H1 (cell line): ENCODE measurements around the gene LTC4S. TPM values are rescaled to one million over a fixed set of nuclear protein-coding genes. Genes with fewer than 3 reads are reported as not detected.

Experiments
- CTCF ChIA-PET: fragments of 300-600 bp; sonication (Branson Sonifier 250); formaldehyde crosslinking; loops from one replicate; lab custom pipeline; 2021; ENCODE audit not compliant: partially characterized antibody; lab: Charles Lee
- POLR2A ChIA-PET: fragments of 300-600 bp; sonication (Branson Sonifier 250); formaldehyde crosslinking; loops from one replicate; lab custom pipeline; 2021; ENCODE audit warnings: inconsistent platforms; ENCODE audit not compliant: partially characterized antibody; lab: Charles Lee
- DNase-seq, 2 experiments: peaks; one replicate each; pipeline versions ENCODE4 v3.0.0 to v3.0.0-alpha.2; 2010 to 2022; ENCODE audit warnings: low spot score in 2 of 2, low read depth in 1 of 2, mixed read lengths in 1 of 2
- FAIRE-seq: peaks from 2 replicates; lab custom pipeline; 2011; peaks lifted over from hg19 to GRCh38; lab: Jason Lieb, UNC
- H2AFZ ChIP-seq: 2 replicates; pipeline ENCODE4 v1.8.1; 2012; ENCODE audit warnings: low read length, inconsistent platforms
- H2AK5ac ChIP-seq: 2 replicates; pipeline ENCODE4 v1.6.1; 2013; ENCODE audit warnings: low read depth, low read length
- H2BK120ac ChIP-seq: replicated peaks from 2 replicates; pipeline ENCODE3; 2013; ENCODE audit warnings: low read depth, low read length, inconsistent platforms
- H2BK12ac ChIP-seq: 2 replicates; pipeline ENCODE4 v1.6.1; 2013; ENCODE audit warnings: low read depth, low read length
- H2BK15ac ChIP-seq: 2 replicates; pipeline ENCODE4 v1.6.1; 2013; ENCODE audit warnings: low read length
- H2BK20ac ChIP-seq: 2 replicates; pipeline ENCODE4 v1.6.1; 2013; ENCODE audit warnings: low read length
- H2BK5ac ChIP-seq: 2 replicates; pipeline ENCODE4 v1.6.1; 2013; ENCODE audit warnings: low read depth, low read length
- H3K14ac ChIP-seq: 2 replicates; pipeline ENCODE4 v1.6.1; 2013; ENCODE audit warnings: inconsistent platforms; ENCODE audit not compliant: insufficient read length
- H3K18ac ChIP-seq: 2 replicates; pipeline ENCODE4 v1.6.1; 2013; ENCODE audit warnings: low read length; ENCODE audit errors: extremely low read depth
- H3K23ac ChIP-seq: 2 replicates; pipeline ENCODE4 v1.6.1; 2013; ENCODE audit warnings: inconsistent platforms; ENCODE audit not compliant: insufficient read length
- H3K23me2 ChIP-seq: 2 replicates; pipeline ENCODE4 v1.6.1; 2013; ENCODE audit warnings: low read depth, low read length
- H3K27ac ChIP-seq: 2 replicates; pipeline ENCODE4 v1.6.1; 2011; ENCODE audit warnings: low read depth, low read length, inconsistent platforms
- H3K27me3 ChIP-seq, 4 experiments: replicated peaks in 1 of 4; 1 replicate in 1 of 4; 2 replicates in 3 of 4; pipeline versions ENCODE4 v1.6.1 to v1.8.1; 2011 to 2013; ENCODE audit warnings: low read length in 3 of 4, mild to moderate bottlenecking in 3 of 4, inconsistent platforms in 2 of 4, mixed read lengths in 2 of 4, moderate library complexity in 1 of 4; ENCODE audit not compliant: control insufficient read depth in 3 of 4, insufficient read depth in 3 of 4; ENCODE audit errors: extremely low read depth in 1 of 4
- H3K36me3 ChIP-seq, 4 experiments: 2 replicates each; pipeline versions ENCODE4 v1.6.1 to v1.8.1; 2011 to 2013; ENCODE audit warnings: mild to moderate bottlenecking in 4 of 4, low read length in 3 of 4, moderate library complexity in 2 of 4, control low read depth in 1 of 4, inconsistent platforms in 1 of 4; ENCODE audit not compliant: insufficient read depth in 4 of 4, control insufficient read depth in 2 of 4
- H3K4ac ChIP-seq: replicated peaks from 2 replicates; pipeline ENCODE3; 2013; ENCODE audit warnings: low read length, low read depth, mixed read lengths, inconsistent platforms; ENCODE audit not compliant: insufficient read length
- H3K4me1 ChIP-seq, 4 experiments: replicated peaks in 1 of 4; 1 replicate in 1 of 4; 2 replicates in 3 of 4; pipeline versions ENCODE4 v1.6.1 to v1.8.1; 2011 to 2013; ENCODE audit warnings: low read length in 3 of 4, inconsistent platforms in 2 of 4, mixed read lengths in 1 of 4; ENCODE audit not compliant: insufficient read depth in 4 of 4, control insufficient read depth in 3 of 4
- H3K4me2 ChIP-seq, 2 experiments: 2 replicates each; pipeline versions ENCODE4 v1.6.1 to v1.8.1; 2011 to 2013; ENCODE audit warnings: low read depth in 2 of 2, low read length in 2 of 2, control low read depth in 1 of 2, inconsistent platforms in 1 of 2, mild to moderate bottlenecking in 1 of 2; ENCODE audit not compliant: insufficient read depth in 1 of 2
- H3K4me3 ChIP-seq, 4 experiments: fragments of 200-600, 300-600 bp in 1 of 4; sonication (generic), shearing (Covaris generic), sonication (Bioruptor Twin) in 1 of 4; 2 replicates each; pipeline versions ENCODE4 v1.5.1 to v1.8.1; 2011 to 2016; ENCODE audit warnings: low read length in 4 of 4, low read depth in 3 of 4, control low read depth in 2 of 4, inconsistent platforms in 2 of 4, mild to moderate bottlenecking in 2 of 4, mixed read lengths in 1 of 4, moderate library complexity in 1 of 4; ENCODE audit not compliant: insufficient read depth in 2 of 4; ENCODE audit errors: extremely low read depth in 1 of 4
- H3K56ac ChIP-seq: replicated peaks from 2 replicates; pipeline ENCODE3; 2013; ENCODE audit warnings: low read depth, mild to moderate bottlenecking, mixed read lengths, low read length, inconsistent platforms; ENCODE audit not compliant: insufficient read length
- H3K79me1 ChIP-seq: 2 replicates; pipeline ENCODE4 v1.6.1; 2013; ENCODE audit warnings: low read depth, low read length, control low read depth
- H3K79me2 ChIP-seq, 2 experiments: 2 replicates each; pipeline versions ENCODE4 v1.6.1 to v1.8.1; 2012 to 2013; ENCODE audit warnings: low read length in 2 of 2, mild to moderate bottlenecking in 2 of 2, inconsistent platforms in 1 of 2; ENCODE audit not compliant: insufficient read depth in 2 of 2, control insufficient read depth in 1 of 2
- H3K9ac ChIP-seq, 4 experiments: replicated peaks in 1 of 4; 1 replicate in 1 of 4; 2 replicates in 3 of 4; pipeline versions ENCODE4 v1.6.1 to v1.8.1; 2011 to 2013; ENCODE audit warnings: low read depth in 3 of 4, low read length in 3 of 4, control low read depth in 2 of 4, mild to moderate bottlenecking in 2 of 4, moderate library complexity in 2 of 4, inconsistent platforms in 1 of 4; ENCODE audit errors: extremely low read depth in 1 of 4
- H3K9me3 ChIP-seq, 2 experiments: 2 replicates each; pipeline versions ENCODE4 v1.6.1 to v1.8.1; 2012 to 2013; ENCODE audit warnings: mild to moderate bottlenecking in 2 of 2, moderate library complexity in 2 of 2, control low read depth in 1 of 2, inconsistent platforms in 1 of 2, low read depth in 1 of 2, low read length in 1 of 2, mixed read lengths in 1 of 2; ENCODE audit not compliant: insufficient read depth in 2 of 2
- H4K20me1 ChIP-seq, 2 experiments: replicated peaks in 1 of 2; 2 replicates each; pipeline versions ENCODE3 to v1.8.1; 2011 to 2013; ENCODE audit warnings: inconsistent platforms in 2 of 2, low read length in 2 of 2, mild to moderate bottlenecking in 1 of 2; ENCODE audit not compliant: insufficient read depth in 2 of 2, control insufficient read depth in 1 of 2
- H4K5ac ChIP-seq: 2 replicates; pipeline ENCODE4 v1.6.1; 2013; ENCODE audit warnings: low read length, low read depth, mixed read lengths, inconsistent platforms; ENCODE audit not compliant: insufficient read length
- H4K8ac ChIP-seq: 2 replicates; pipeline ENCODE4 v1.8.0; 2013; ENCODE audit warnings: mild to moderate bottlenecking, moderate library complexity, low read length, inconsistent platforms; ENCODE audit not compliant: insufficient read depth; ENCODE audit errors: extremely low read depth
- H4K91ac ChIP-seq: replicated peaks from 2 replicates; pipeline ENCODE3; 2013; ENCODE audit warnings: low read length, mixed read lengths, inconsistent platforms; ENCODE audit not compliant: insufficient read length
- CHD1 ChIP-seq: IDR thresholded peaks from 2 replicates; pipeline ENCODE4 v1.6.1; 2012; ENCODE audit warnings: low read depth, low read length, improper control_type of control experiment
- HDAC2 ChIP-seq, 2 experiments: fragments of 300-600 bp in 1 of 2; sonication (generic) in 1 of 2; IDR thresholded peaks; 2 replicates each; pipeline ENCODE4 v1.6.1; 2011 to 2012; ENCODE audit warnings: low read depth in 2 of 2, low read length in 2 of 2, mild to moderate bottlenecking in 2 of 2, moderate library complexity in 2 of 2, borderline replicate concordance in 1 of 2, inconsistent platforms in 1 of 2
- HDAC6 ChIP-seq: IDR thresholded peaks from one replicate; pipeline ENCODE4 v1.7.1; 2012; ENCODE audit warnings: low read depth, mild to moderate bottlenecking, inconsistent platforms, low read length, moderate library complexity
- JUN ChIP-seq: IDR thresholded peaks from 2 replicates; pipeline ENCODE4 v1.6.1; 2011; ENCODE audit warnings: low read depth, mild to moderate bottlenecking, improper control_type of control experiment, low read length
- KDM4A ChIP-seq: IDR thresholded peaks from one replicate; pipeline ENCODE4 v1.7.1; 2012; ENCODE audit warnings: low read depth, mild to moderate bottlenecking, moderate library complexity, low read length, inconsistent platforms; ENCODE audit not compliant: severe bottlenecking
- KDM5A ChIP-seq: fragments of 200-600 bp; IDR thresholded peaks from 2 replicates; pipeline ENCODE4 v1.7.1; 2012; ENCODE audit warnings: mild to moderate bottlenecking, low read length, inconsistent platforms, mixed read lengths
- PHF8 ChIP-seq: fragments of 200-600 bp; sonication (generic); conservative IDR thresholded peaks from 2 replicates; pipeline ENCODE4 v1.7.1; 2012; ENCODE audit warnings: low read depth, mild to moderate bottlenecking, inconsistent platforms, low read length, moderate library complexity
- POLR2AphosphoS5 ChIP-seq: IDR thresholded peaks from 2 replicates; pipeline ENCODE4 v1.6.1; 2011; ENCODE audit warnings: low read depth, low read length
- RXRA ChIP-seq: IDR thresholded peaks from 2 replicates; pipeline ENCODE4 v1.6.1; 2011; ENCODE audit warnings: low read depth, mild to moderate bottlenecking, low read length, moderate library complexity; ENCODE audit not compliant: insufficient read depth
- SAP30 ChIP-seq: fragments of 300-600 bp; sonication (generic); IDR thresholded peaks from 2 replicates; pipeline ENCODE4 v1.7.1; 2012; ENCODE audit warnings: low read length, moderate library complexity, mild to moderate bottlenecking, inconsistent platforms; ENCODE audit not compliant: insufficient read depth, insufficient replicate concordance
- WGBS, 2 experiments: shearing (Covaris generic) in 1 of 2; methylation state at CpG; one replicate each; pipeline versions ENCODE4 v1.1.6 to v1.1.7; 2013 to 2015; ENCODE audit warnings: low lambda C conversion rate in 2 of 2, mixed read lengths in 2 of 2, inconsistent platforms in 1 of 2, low coverage in 1 of 2, missing lambda C conversion rate in 1 of 2; ENCODE audit not compliant: insufficient replicate concordance in 2 of 2, insufficient coverage in 1 of 2, insufficient read length in 1 of 2; ENCODE audit errors: extremely low coverage in 1 of 2, missing lambda C conversion rate in 1 of 2; 5-methylcytosine and 5-hydroxymethylcytosine counted together
- polyA plus RNA-seq, 7 experiments: library from polyadenylated mRNA; depleted of rRNA in 3 of 7; stranded (reverse) in 5 of 7; unstranded in 2 of 7; fragments of >200 nt in 5 of 7; fragments of 200-250 nt in 2 of 7; gene quantifications; 1 replicate in 5 of 7; 2 replicates in 1 of 7; 4 replicates in 1 of 7; pipeline versions ENCODE4 v1.2.1 to v1.2.3, GENCODE V29; 2011 to 2013; ENCODE audit warnings: missing spikeins in 2 of 7, mixed read lengths in 2 of 7
- total RNA-seq: library from RNA; stranded (reverse); fragmentation: NEBNext Ultra II Directional; extraction: Animal tissue kit (Norgen Biotek cat#: 25700); gene quantifications from 2 replicates; pipeline ENCODE4 v1.2.1, GENCODE V29; 2021
- TF ChIP-seq, protein P1 (sequence below): IDR thresholded peaks from 2 replicates; pipeline ENCODE4 v1.6.1; 2012; ENCODE audit warnings: low read length, inconsistent platforms

The LTC4S gene
- total and polyA plus RNA-seq, 2 of the 8 experiments (the other 6 are each of a cell fraction or from before 2014, with no cell fraction given) = 2.2 to 3.7 TPM

DNA sequence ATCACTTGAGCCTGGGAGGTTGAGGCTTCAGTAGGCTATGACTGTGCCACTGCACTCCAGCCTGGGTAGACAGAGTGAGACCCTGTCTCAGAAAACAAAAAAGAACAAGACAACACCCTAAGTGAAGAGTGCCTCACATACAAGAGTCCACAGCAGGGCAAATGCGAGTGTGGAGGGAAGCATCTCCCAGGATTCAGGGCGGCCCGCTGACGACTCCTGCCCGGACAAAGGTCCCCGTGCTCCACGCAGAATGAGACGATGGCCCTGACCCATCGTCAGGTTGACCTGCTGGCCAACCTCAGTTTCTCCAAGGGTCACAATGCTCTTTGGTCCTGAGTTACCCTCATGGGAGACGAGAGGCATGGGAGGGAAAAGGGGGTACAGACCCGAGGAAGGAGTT, 46.5 kb downstream of the LTC4S start:
- Histone ChIP-seq H4K91ac (no peak overlapping the region), H3K9ac (no peak overlapping the region), H3K23me2 (no peaks in the 10 kb centered on the region), H3K27ac (no peak overlapping the region), H3K36me3 (peaks cover 15 to 54% (median 37%) of the 10 kb centered on the region in 4 experiments), H3K18ac (no peak overlapping the region), H3K9me3 (peaks cover 0 to 9% of the 10 kb centered on the region in 2 experiments; a peak in 2 of 4 replicates), H3K4me2 (no peak overlapping the region), H3K4me1 (no peaks in the 10 kb centered on the region), H4K20me1 (peaks cover 5 to 8% of the 10 kb centered on the region in 2 experiments), H3K79me1 (no peaks in the 10 kb centered on the region), H2BK12ac (no peak overlapping the region), H2BK15ac (no peak overlapping the region), H3K4ac (no peak overlapping the region), H3K14ac (no peak overlapping the region), H2AFZ (no peak overlapping the region), H2BK120ac (no peak overlapping the region), H3K23ac (no peak overlapping the region), H4K5ac (no peak overlapping the region), H2BK5ac (no peak overlapping the region), H3K4me3 (no peak overlapping the region), H4K8ac (no peak overlapping the region), H2AK5ac (no peak overlapping the region), H3K56ac (no peak overlapping the region), H3K79me2 (no peaks in the 10 kb centered on the region), H3K27me3 (no peaks in the 10 kb centered on the region), H2BK20ac (no peak overlapping the region)
- POLR2A ChIA-PET = interaction anchor here (1.3 to 7.7 kb wide), 4 partner anchors 9 to 42 kb away, joined by 3 to 47 read pairs (median 18); no protein-coding TSS in a partner anchor
- no peak for FAIRE-seq
- DNase-seq = no peak
- 96% methylated on average over 11 of the region's 11 CpGs; no CpG with 5 or more reads in 1 of the 2 experiments for WGBS, 2 experiments
- CTCF ChIA-PET = interaction anchor here (0.7 to 0.9 kb wide), 3 partner anchors 16 to 29 kb away, joined by 3 to 4 read pairs (median 4); no protein-coding TSS in a partner anchor
- TF ChIP-seq KDM4A = no peak
- TF ChIP-seq CHD1 = no peak
- TF ChIP-seq SAP30 = no peak
- TF ChIP-seq, protein P1, sequence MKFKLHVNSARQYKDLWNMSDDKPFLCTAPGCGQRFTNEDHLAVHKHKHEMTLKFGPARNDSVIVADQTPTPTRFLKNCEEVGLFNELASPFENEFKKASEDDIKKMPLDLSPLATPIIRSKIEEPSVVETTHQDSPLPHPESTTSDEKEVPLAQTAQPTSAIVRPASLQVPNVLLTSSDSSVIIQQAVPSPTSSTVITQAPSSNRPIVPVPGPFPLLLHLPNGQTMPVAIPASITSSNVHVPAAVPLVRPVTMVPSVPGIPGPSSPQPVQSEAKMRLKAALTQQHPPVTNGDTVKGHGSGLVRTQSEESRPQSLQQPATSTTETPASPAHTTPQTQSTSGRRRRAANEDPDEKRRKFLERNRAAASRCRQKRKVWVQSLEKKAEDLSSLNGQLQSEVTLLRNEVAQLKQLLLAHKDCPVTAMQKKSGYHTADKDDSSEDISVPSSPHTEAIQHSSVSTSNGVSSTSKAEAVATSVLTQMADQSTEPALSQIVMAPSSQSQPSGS = no peak
- no peak for TF ChIP-seq JUN
- no peak for TF ChIP-seq HDAC2 (IDR thresholded peaks at IDR 0.05; ENCODE audit: borderline replicate concordance in 1 of 2, low read depth in 2 of 2, low read length in 2 of 2)
- no peak for TF ChIP-seq HDAC6
- no peak for TF ChIP-seq RXRA
- no peak for TF ChIP-seq PHF8
- no peak for TF ChIP-seq KDM5A
- no peak for TF ChIP-seq POLR2AphosphoS5
